ENCODE results near the gene PRR29. TPM values are rescaled to one million over a fixed set of nuclear protein-coding genes. Genes with fewer than 3 reads are reported as not detected.

The PRR29 gene
- total RNA-seq, 4 donors from 2014 or later, result 0.27 TPM; not detected in 3

DNA sequence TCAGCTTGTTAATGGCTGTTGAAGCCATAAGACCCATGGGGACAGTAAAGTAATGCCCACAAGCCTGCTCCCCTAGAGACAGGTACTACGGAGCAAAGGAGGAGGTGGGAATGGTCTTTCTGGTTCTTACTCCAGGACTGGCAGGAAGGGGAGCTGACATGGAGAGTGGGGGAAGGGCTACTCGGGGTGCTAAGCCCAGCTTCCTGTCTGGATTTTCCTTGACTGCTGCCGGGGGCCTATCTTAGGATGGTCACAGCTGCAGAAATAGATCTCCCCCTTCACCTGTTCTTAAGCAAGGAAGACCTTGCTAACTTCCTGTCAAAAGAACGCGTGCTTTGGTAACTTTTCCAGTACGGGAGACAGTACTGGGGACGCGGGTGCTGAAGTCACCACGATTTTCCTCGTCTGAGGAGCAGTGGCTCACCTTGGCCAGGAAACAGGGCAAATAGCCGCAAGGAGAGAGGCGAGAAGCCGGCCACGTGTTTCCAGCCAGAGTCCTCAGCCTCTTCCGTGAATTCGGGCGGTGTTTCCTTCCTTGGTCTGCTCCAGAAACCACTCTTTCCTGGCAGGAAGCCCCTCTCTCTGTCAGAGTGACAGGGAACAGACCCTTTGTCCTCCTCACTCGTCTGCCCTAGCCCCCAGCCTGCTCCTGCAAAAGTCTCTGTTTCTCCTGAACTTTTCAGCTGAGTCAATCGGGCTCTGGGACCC is 656 bp upstream of the PRR29 start:
- Histone ChIP-seq H3K9me3 (no peaks in the 10 kb centered on the region), H3K27ac (no peak overlapping the region)
- TF ChIP-seq, protein P1, sequence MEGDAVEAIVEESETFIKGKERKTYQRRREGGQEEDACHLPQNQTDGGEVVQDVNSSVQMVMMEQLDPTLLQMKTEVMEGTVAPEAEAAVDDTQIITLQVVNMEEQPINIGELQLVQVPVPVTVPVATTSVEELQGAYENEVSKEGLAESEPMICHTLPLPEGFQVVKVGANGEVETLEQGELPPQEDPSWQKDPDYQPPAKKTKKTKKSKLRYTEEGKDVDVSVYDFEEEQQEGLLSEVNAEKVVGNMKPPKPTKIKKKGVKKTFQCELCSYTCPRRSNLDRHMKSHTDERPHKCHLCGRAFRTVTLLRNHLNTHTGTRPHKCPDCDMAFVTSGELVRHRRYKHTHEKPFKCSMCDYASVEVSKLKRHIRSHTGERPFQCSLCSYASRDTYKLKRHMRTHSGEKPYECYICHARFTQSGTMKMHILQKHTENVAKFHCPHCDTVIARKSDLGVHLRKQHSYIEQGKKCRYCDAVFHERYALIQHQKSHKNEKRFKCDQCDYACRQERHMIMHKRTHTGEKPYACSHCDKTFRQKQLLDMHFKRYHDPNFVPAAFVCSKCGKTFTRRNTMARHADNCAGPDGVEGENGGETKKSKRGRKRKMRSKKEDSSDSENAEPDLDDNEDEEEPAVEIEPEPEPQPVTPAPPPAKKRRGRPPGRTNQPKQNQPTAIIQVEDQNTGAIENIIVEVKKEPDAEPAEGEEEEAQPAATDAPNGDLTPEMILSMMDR (IDR thresholded peaks at IDR 0.05), result no peak
- no peak for TF ChIP-seq POLR2A (IDR thresholded peaks at IDR 0.05)

DNA sequence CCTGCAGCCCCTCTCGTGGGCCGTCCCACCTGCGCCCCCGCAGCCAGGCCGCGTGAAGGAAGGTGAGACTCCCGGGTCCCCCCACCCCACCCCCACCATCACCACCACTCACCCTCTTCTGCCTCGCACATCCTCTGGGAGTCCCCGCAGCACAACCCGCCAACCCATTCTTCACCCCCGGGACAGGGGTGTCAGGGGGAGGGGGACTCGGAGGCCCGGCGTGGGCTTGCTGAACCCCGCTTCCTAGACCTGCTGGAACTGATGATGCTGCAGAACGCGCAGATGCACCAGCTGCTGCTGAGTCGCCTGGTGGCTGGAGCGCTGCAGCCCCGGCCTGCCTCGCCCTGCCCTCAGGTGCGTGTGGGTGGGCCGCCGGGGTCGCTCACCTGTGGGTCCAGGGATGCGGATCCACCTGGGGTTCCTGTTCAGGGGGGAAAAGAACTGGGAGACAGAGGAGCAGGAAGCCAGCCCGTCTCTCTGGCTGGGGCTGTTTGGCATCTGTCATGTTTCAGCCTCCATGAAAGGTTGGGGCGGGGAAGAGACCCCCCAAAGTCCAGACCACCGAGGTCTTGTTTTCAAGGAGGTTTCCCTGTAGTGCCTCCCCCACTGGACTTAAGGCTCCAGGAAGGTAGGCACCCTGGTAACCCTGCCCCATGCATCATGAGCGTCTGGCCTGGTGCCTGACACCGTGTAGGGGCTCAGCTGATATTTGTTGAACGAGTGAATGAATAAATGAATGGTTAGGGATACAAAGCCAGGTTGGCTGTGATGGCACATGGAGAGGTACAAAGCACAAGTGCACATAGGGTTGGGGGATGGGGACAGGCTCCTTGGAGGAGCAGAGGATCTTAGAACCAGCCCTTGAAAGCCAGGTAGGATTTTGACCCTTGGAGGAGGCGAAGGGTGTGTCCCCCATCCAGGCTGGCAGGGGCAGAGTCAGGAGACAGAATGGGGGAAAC is 849 bp downstream of the PRR29 start:
- peaks cover 0 to 18% (median 8%) of the 10 kb centered on the region in 4 donors for H3K4me1 ChIP-seq
- no peaks in the 10 kb centered on the region for H3K36me3 ChIP-seq
- no peak for TF ChIP-seq POLR2A (IDR thresholded peaks at IDR 0.05)
- TF ChIP-seq, protein P1 (IDR thresholded peaks at IDR 0.05), result no peak
- H3K27me3 ChIP-seq, result no peaks in the 10 kb centered on the region
- H3K9me3 ChIP-seq, result no peaks in the 10 kb centered on the region
- H3K27ac ChIP-seq, result peak overlapping the region in 1 of 4 donors; percentile 28
- peak overlapping the region; percentile 51 to 68 (median 64) for H3K4me3 ChIP-seq
- DNase-seq, result peak in 1 of 3 donors; percentile 46

More for the DNA sequence above, 656 bp upstream of the PRR29 start:
- H3K4me1 ChIP-seq, result peaks cover 0 to 18% (median 8%) of the 10 kb centered on the region in 4 donors
- H3K36me3 ChIP-seq, result no peaks in the 10 kb centered on the region
- peak in 1 of 3 donors; percentile 42 for DNase-seq
- H3K4me3 ChIP-seq, result peak overlapping the region in 3 of 4 donors; percentile 61 to 68 (median 66)
- H3K27me3 ChIP-seq, result no peaks in the 10 kb centered on the region

DNA sequence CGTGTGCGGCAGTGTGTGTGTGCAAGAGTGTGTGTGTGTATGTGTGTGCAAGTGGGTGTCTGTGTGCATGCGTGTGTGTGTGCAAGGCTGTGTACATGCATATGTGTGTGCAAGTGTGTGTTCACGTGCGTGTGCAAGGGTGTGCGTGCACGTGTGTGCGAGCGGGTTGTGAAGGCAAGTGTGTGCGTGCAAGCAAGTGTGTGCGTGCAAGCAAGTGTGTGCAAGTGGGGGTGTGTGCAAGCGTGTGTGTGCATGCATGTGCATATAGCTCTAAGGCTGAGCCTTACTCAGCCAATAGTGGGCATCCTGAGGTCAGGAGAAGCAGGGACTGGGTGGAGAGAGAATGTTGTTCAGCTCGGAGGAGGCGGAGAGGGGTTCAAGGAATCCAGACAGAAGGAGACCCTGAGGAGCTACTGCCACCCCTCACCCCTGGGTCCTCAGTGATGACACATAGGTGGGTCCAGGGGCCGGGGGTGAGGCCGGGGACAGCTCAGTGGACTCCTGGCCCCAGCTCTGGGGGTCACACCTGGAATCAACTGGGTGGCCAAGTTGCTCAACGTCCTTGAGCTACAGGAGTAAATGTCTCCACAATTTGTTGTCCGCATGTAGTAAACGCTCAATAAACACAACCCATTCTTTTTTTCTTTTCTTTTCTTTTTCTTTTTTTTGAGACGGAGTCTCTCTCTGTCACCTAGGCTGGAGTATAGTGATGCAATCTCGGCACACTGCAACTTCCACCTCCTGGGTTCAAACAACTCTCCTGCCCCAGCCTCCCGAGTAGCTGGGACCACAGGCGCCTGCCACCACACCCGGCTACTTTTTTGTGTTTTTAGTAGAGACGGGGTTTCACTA is 1.8 kb downstream of the PRR29 start:
- H3K4me3 ChIP-seq, result no peak overlapping the region
- H3K27me3 ChIP-seq, result no peaks in the 10 kb centered on the region
- DNase-seq, result peak in 1 of 3 donors; percentile 44
- H3K4me1 ChIP-seq, result peaks cover 0 to 18% (median 8%) of the 10 kb centered on the region in 4 donors
- no peak overlapping the region for H3K27ac ChIP-seq
- no peaks in the 10 kb centered on the region for H3K9me3 ChIP-seq
- no peaks in the 10 kb centered on the region for H3K36me3 ChIP-seq
- TF ChIP-seq, protein P1 (IDR thresholded peaks at IDR 0.05), result no peak
- TF ChIP-seq POLR2A (IDR thresholded peaks at IDR 0.05), result no peak

DNA sequence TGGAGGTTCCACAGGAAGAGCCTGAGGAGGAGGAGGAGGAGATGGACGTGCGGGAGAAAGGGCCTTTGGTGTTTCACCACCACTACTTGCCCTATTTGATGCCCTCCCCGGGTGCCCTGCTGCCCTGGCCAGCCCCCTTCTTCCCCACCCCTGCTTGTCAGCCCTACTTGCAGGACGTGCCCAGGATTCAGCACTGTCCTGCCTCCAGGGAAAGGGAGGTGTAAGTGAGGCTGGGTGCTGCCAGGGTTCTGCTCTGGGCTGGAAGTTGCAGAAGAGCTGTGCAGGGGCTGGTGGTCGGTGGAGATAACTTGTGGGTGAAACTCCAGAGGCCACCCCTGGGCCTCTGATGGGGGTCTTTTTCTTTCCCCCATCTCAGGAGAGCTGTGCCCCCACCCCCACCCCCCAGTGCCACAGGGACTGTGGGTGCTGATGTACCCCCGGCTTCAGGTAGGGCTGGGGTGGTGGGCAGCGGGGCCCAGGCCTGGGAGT is 3.0 kb downstream of the PRR29 start:
- no peaks in the 10 kb centered on the region for H3K27me3 ChIP-seq
- TF ChIP-seq POLR2A (IDR thresholded peaks at IDR 0.05), result no peak
- TF ChIP-seq, protein P1 (IDR thresholded peaks at IDR 0.05), result no peak
- no peaks in the 10 kb centered on the region for H3K9me3 ChIP-seq
- H3K4me1 ChIP-seq, result peaks cover 0 to 24% (median 9%) of the 10 kb centered on the region in 4 donors
- no peaks in the 10 kb centered on the region for H3K36me3 ChIP-seq
- DNase-seq, result peak in 1 of 3 donors; percentile 35
- peak overlapping the region in 3 of 4 donors; percentile 5 to 26 (median 12) for H3K27ac ChIP-seq
- H3K4me3 ChIP-seq, result no peak overlapping the region
